ENCODE data around the gene SAMD11. TPM values are rescaled to one million over a fixed set of nuclear protein-coding genes. Genes with fewer than 3 reads are reported as not detected.
"Not testable (repeated sequence)": the region's sequence is repeated elsewhere in the genome, so short reads cannot be mapped to it uniquely, and the experiment has no call there.

SAMD11 gene
- total and polyA plus RNA-seq, 8 donors: 3.5 to 23.3 (median 4.6) TPM; not detected in 1

DNA sequence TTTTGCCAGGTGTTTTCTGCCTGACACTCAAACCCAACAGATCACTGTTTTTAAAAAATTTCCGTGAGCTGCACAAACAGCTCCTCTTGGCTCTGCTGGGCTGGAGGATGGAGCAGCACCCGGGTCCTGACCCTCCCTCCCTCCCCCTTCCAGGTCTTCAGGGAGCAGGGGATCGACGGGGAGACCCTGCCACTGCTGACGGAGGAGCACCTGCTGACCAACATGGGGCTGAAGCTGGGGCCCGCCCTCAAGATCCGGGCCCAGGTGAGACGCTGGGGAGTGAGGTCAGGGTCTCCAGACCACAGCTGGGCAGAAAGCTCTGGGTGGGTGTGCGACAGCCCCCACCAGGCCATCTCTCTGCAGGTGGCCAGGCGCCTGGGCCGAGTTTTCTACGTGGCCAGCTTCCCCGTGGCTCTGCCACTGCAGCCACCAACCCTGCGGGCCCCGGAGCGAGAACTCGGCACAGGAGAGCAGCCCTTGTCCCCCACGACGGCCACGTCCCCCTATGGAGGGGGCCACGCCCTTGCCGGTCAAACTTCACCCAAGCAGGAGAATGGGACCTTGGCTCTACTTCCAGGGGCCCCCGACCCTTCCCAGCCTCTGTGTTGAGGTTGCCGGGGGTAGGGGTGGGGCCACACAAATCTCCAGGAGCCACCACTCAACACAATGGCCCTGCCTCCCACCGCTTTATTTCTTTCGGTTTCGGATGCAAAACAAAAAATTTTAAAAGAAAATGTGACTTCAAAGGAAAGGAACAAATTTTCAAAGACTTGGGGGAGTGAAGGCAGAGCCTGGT lies 20.0 kb downstream of the SAMD11 start:
- Histone ChIP-seq H3K27ac (peak overlapping the region in 4 of 5 donors; percentile 60 to 84 (median 82)), H3K27me3 (peaks cover 0 to 52% (median 44%) of the 10 kb centered on the region in 3 donors), H3K9me3 (no peaks in the 10 kb centered on the region), H3K4me1 (peaks cover 36 to 66% (median 46%) of the 10 kb centered on the region in 4 donors), H3K4me3 (no peak overlapping the region), H3K36me3 (peaks cover 30 to 46% (median 44%) of the 10 kb centered on the region in 4 donors)
- DNase-seq: peak in 1 of 2 donors; percentile 24
- WGBS, 5 donors: 68 to 75% (median 71%) methylated on average over 23 to 27 of the region's 27 CpGs
- intact Hi-C loops (cut with DNase I; ENCODE audit: low total_unique reads): loop anchor here (5.0 kb wide), 1 partner anchor 41 kb away; no protein-coding TSS in a partner anchor
- TF ChIP-seq EP300 (IDR thresholded peaks at IDR 0.05) (no peak), POLR2A (IDR thresholded peaks at IDR 0.05) (no peak), POLR2AphosphoS5 (IDR thresholded peaks at IDR 0.05) (no peak)
- TF ChIP-seq, protein P1, sequence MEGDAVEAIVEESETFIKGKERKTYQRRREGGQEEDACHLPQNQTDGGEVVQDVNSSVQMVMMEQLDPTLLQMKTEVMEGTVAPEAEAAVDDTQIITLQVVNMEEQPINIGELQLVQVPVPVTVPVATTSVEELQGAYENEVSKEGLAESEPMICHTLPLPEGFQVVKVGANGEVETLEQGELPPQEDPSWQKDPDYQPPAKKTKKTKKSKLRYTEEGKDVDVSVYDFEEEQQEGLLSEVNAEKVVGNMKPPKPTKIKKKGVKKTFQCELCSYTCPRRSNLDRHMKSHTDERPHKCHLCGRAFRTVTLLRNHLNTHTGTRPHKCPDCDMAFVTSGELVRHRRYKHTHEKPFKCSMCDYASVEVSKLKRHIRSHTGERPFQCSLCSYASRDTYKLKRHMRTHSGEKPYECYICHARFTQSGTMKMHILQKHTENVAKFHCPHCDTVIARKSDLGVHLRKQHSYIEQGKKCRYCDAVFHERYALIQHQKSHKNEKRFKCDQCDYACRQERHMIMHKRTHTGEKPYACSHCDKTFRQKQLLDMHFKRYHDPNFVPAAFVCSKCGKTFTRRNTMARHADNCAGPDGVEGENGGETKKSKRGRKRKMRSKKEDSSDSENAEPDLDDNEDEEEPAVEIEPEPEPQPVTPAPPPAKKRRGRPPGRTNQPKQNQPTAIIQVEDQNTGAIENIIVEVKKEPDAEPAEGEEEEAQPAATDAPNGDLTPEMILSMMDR (IDR thresholded peaks at IDR 0.05): no peak

DNA sequence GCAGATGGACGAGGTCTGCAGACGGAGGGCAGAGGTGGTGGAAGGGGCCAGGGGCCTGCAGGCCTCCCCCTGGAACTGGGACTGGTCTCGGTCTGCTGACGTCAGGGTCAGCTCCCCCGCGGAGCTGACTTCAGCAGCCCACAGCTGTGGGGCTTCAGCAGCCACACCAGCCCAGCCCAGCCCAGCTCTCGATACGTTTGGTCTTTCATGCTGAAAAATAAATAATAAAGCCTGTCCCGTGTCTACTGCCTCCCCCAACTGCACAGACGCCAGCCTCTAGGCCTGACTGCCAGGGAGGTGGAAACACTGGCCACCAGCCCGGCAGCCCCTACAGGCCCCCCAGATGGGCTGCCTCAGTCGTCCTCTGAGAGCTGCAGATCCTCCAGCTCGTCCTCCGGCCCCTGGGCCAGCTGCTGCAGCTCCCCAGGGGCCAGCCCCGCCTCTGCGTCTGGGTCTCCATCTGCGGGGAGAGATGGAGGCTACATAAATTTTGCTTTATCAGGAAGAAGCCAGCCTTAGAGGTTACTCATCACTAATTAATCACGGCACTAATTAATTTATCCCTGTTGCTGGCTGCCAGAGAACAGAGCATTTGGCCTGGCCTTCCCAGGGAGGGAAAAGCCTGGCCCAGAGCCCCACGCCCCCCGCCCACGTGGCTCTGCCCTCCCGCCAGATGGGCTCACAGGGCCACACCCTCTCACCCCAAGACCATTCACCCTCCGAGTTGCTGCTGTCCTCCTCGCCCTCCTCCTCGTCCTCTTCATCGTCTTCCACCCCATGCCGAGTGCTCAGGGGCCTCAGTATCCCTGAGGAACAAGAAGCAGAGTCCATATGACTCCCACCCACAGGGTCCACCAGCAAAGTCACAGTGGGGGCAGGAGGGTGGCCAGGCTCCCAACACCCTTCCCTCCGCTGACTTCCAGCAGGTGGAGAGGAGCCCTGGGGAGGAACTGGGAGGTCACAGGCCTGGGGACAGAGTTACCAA lies 20.9 kb downstream of the SAMD11 start:
- H3K36me3 ChIP-seq: peaks cover 38 to 55% (median 53%) of the 10 kb centered on the region in 4 donors
- H3K27ac ChIP-seq: peak overlapping the region in 3 of 5 donors; percentile 81 to 84 (median 83)
- H3K27me3 ChIP-seq: peaks cover 0 to 43% (median 36%) of the 10 kb centered on the region in 3 donors
- WGBS, 5 donors: 60 to 69% (median 67%) methylated on average over 20 to 28 of the region's 28 CpGs
- H3K4me3 ChIP-seq: no peak overlapping the region
- intact Hi-C loops (cut with DNase I; ENCODE audit: low total_unique reads): loop anchor here (5.0 kb wide), 1 partner anchor 42 kb away; no protein-coding TSS in a partner anchor
- H3K9me3 ChIP-seq: no peaks in the 10 kb centered on the region
- H3K4me1 ChIP-seq: peaks cover 36 to 57% (median 42%) of the 10 kb centered on the region in 4 donors
- TF ChIP-seq POLR2AphosphoS5 (IDR thresholded peaks at IDR 0.05) (no peak), POLR2A (IDR thresholded peaks at IDR 0.05) (no peak), EP300 (IDR thresholded peaks at IDR 0.05) (no peak)
- TF ChIP-seq, protein P1 (IDR thresholded peaks at IDR 0.05): no peak
- DNase-seq: peak in 1 of 2 donors; percentile 88

DNA sequence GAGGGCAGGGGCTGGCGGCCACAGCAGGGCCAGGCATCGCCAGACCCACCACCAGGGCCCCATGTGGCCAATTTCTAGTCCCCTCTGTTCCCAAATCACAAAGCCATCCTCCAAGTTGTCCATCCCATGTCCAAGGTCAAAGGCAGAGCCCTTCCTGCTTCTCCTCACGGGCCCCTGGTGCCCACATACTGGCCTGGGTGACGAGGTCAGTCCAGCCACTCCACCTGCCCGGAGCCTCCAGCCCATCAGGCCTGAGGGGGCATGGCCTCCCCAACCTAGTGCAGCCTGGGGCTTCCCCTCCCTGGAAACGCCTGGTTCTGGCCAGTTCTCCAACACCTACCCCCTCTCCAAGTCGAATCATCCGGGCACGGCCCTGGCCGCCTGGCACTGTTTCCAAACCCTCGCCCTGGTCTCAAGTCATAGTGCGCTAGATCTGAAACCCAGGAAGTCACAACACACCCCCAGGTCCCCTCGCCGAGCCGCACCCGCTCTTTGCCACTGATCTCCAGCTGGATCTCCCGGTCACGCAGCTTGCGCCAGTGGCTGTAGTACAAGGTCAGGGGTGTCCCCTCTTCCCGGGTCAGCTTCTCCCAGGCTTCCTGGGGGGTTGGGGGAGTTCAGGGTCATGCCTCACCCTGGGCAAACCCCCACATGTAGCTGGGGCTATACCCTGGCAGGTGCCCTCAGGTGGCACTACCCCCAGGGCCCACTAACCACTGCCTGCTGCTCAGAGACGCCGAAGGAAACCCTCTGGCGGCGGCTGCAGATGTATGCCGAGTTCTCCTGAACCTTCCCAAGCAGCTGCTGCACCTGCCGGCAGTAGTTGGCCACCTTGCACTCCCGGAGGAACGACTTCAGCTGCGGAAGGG lies 22.2 kb downstream of the SAMD11 start:
- Histone ChIP-seq H3K4me1 (peaks cover 23 to 44% (median 30%) of the 10 kb centered on the region in 4 donors), H3K36me3 (peaks cover 47 to 68% (median 66%) of the 10 kb centered on the region in 4 donors), H3K27ac (peak overlapping the region in 2 of 5 donors; percentile 83 to 84), H3K4me3 (no peak overlapping the region), H3K9me3 (no peaks in the 10 kb centered on the region), H3K27me3 (peaks cover 0 to 30% (median 24%) of the 10 kb centered on the region in 3 donors)
- 82 to 87% (median 85%) methylated on average over 20 to 29 of the region's 29 CpGs for WGBS, 5 donors
- TF ChIP-seq, protein P1 (IDR thresholded peaks at IDR 0.05): no peak
- TF ChIP-seq POLR2A (IDR thresholded peaks at IDR 0.05) (no peak), EP300 (IDR thresholded peaks at IDR 0.05) (no peak), POLR2AphosphoS5 (IDR thresholded peaks at IDR 0.05) (no peak)
- intact Hi-C loops (cut with DNase I; ENCODE audit: low total_unique reads): no loop called here
- DNase-seq: peak in 1 of 2 donors; percentile 13

DNA sequence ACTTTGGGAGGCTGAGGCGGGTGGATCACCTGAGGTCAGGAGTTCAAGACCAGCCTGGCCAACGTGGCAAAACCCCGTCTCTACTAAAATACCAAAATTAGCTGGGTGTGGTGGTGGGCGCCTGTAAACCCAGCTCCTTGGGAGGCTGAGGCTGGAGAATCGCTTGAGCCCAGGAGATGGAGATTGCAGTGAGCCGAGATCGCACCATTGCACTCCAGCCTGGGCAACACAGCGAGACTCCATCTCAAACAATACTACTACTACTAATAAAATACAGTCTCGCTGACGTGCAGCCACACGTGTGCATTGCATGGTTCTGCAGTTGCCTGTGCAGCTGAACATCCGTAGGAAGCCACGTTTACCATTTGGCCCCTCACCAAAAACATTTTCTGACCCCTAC lies 23.1 kb downstream of the SAMD11 start:
- intact Hi-C loops (cut with DNase I; ENCODE audit: low total_unique reads); H3K4me3 ChIP-seq; H3K9me3 ChIP-seq; H3K27ac ChIP-seq; DNase-seq: not testable (repeated sequence)
- Histone ChIP-seq H3K36me3 (peaks cover 55 to 77% (median 75%) of the 10 kb centered on the region in 4 donors), H3K27me3 (peaks cover 0 to 21% (median 15%) of the 10 kb centered on the region in 3 donors), H3K4me1 (peaks cover 14 to 35% (median 21%) of the 10 kb centered on the region in 4 donors)
- 89 to 96% (median 93%) methylated on average over 13 of the region's 13 CpGs for WGBS, 5 donors
